Amygdala (tissue), 56 donors: ENCODE data around the gene PHLPP2.
A peak's percentile ranks its signal among the peaks of the same experiment; 100 is the strongest.
"Not testable (repeated sequence)": the region's sequence is repeated elsewhere in the genome, so short reads cannot be mapped to it uniquely, and the experiment has no call there.

Experiments
- DNase-seq, 56 donors: peaks; one replicate each; lab custom pipeline; 2025; lab: John Stamatoyannopoulos, UW

The PHLPP2 gene

GRCh38 chr16:71626018-71626857, 98.3 kb downstream of the PHLPP2 start, which contains the start of gene MARVELD3:
TSS of gene MARVELD3 (plus strand) at chr16:71626184. CDS start at chr16:71626230, 46 bp downstream.
- peak in 1 of 56 donors; percentile 45 for DNase-seq

- peak in 1 of 56 donors; percentile 45 for DNase-seq
Measured at GRCh38 chr16:71625113-71625850, 99.2 kb downstream of the PHLPP2 start.

- DNase-seq, result no peak
Measured at GRCh38 chr16:71623597-71623996, 100.9 kb downstream of the PHLPP2 start.

GRCh38 chr16:71622088-71622487, 102.4 kb downstream of the PHLPP2 start:
- no peak for DNase-seq

GRCh38 chr16:71618429-71618828, 106.1 kb downstream of the PHLPP2 start:
- no peak for DNase-seq

- not testable (repeated sequence) for DNase-seq
Measured at GRCh38 chr16:71614956-71615355, 109.5 kb downstream of the PHLPP2 start.

- peak in 47 of 56 donors; percentile 1 to 79 (median 36) for DNase-seq
Measured at GRCh38 chr16:71610936-71611871, 113.3 kb downstream of the PHLPP2 start.

- DNase-seq, result no peak
Measured at GRCh38 chr16:71610447-71610846, 114.1 kb downstream of the PHLPP2 start.

- DNase-seq, result no peak
Measured at GRCh38 chr16:71609066-71609465, 115.4 kb downstream of the PHLPP2 start.

GRCh38 chr16:71600822-71601221, 123.7 kb downstream of the PHLPP2 start:
- no peak for DNase-seq

- not testable (repeated sequence) for DNase-seq
Measured at GRCh38 chr16:71598426-71598825, 126.1 kb downstream of the PHLPP2 start.

- DNase-seq, result not testable (repeated sequence)
Measured at GRCh38 chr16:71595340-71595826, 129.1 kb downstream of the PHLPP2 start.
